Activated CD8-positive, alpha-beta memory T cell treated with anti-CD3 and anti-CD28 coated beads for 24 hours (primary cell): ENCODE data around the gene UBE2G1.
"Not testable (repeated sequence)": the region's sequence is repeated elsewhere in the genome, so short reads cannot be mapped to it uniquely, and the experiment has no call there.

Experiments used
- DNase-seq: peaks from one replicate; pipeline ENCODE4 v3.0.0-alpha.2; 2020

The UBE2G1 gene

DNA sequence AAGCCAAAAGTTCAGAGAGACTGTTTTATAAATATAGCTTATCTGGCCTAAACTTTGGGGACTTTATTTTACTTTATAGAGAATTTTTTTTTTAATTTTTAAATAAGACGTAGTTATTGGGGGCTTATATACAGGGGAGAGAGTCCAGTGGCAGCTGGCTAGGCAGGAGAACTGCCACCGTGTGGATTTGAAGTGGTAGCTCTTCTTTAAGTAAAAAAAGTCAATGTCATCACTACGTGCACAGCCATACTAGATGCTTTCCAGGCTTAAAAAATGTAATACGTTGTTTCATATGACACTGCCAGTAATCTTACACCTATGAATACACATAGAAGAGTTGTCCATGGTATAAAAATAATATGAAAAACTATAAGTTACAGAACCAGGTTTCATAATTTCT is 70.8 kb downstream of the UBE2G1 start:
- no peak for DNase-seq

DNA sequence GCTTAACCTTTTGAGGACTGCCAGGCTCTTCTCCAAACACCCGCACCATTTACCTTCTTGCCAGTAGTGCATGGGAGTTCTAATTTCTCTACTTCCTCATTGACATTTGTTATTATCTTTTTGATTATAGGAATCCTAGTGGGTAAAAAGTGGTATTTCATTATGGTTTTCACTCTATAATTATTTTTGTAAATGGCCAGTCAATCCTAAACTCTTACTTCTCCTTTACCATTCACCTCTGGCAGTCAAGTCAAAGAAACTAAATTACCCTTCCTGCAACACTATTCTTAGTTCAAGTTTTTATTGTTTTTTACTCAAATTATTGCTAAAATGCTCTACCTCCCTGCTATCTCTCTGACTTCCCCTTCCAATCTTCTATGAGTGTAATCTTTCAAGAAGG is 72.9 kb downstream of the UBE2G1 start:
- DNase-seq = no peak

DNA sequence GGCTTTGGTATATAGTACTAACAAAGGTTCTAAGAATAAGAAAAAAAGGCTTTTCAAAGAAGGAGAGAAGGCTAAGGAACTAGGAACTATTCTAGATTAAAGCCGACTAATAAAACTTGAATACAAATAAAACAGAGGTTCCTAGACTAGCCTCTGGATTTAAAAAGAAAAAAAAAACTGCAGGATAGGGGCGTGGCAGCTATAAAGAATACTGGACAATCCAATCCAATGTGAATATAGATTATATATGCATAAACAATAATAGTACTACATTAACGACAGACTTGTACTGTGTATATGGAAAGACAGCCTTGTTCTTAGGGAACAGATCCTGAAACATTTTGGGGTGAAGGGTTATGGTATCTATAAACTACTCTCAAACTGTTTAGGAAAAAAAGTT is 78.8 kb downstream of the UBE2G1 start:
- DNase-seq = no peak

DNA sequence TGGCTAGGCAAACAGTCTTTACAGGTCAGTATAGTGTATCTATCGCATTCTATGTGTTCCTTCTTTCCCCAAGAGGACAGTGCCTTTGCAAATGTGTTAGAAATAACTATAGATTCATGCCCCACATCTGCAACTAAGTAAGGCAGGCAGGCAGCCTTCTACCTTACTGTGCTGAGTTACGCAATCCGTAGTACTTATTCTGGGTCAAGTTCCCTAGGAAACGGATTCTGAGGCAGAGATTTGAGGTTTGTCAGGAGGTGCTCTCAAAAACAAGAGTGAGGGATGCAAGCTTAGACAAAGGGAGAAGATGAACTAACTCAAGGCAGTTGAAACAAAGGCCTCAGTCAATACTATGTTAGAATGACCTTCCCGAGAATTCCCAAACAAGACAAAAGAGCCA is 90.0 kb downstream of the UBE2G1 start:
- DNase-seq = no peak

DNA sequence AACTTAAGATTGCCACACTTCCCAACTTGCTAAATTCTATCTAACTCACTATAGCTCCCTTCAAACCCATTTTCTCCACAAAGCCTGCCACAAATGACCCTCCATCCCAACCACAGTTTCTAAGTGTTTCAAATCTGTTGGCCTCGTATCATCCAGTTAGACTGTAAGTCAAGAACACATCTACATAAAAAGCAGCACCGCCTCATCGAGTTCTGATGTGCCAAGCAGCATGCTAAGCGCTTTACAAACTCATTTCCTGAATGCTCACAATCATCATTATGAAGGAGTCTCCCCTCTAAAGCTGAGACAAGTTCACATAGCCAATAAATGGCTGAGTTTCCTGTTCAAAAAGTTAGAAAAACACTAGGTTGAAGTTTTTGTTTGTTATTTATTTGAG is 93.5 kb downstream of the UBE2G1 start:
- no peak for DNase-seq

DNA sequence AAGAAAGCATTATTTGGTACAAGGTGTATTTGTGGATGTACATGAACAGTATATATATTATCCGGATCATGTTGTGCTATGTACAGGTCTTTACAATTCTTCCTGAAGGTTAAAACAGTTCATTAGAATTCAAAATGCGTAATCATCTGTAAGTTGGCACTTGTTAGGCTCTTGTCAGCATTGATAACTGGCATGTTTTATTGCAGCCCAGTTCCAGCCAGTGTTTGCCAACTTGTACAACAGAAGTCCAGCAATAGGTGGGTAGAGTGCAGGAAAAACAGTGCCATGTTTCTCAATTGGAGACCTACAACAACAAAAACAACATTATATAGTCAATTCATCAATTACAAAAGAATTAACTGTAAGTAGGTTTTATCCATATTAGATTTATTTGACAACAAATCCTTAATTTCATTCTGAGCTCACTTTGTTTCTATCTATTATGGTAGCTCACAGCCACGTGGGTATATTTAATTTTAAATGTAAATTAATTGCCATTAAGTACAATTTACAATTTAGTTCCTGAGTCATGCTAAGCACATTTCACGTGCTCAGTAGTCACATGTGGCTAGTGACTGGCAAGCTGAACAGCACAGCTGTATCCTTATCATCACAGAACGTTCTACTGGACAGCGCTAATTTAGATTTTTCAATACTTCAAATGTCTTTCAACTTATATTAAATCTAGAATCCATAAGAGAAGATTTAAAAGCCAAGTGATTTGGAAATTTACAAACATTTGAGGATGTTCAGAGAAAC is 94.1 kb downstream of the UBE2G1 start:
- DNase-seq = no peak

DNA sequence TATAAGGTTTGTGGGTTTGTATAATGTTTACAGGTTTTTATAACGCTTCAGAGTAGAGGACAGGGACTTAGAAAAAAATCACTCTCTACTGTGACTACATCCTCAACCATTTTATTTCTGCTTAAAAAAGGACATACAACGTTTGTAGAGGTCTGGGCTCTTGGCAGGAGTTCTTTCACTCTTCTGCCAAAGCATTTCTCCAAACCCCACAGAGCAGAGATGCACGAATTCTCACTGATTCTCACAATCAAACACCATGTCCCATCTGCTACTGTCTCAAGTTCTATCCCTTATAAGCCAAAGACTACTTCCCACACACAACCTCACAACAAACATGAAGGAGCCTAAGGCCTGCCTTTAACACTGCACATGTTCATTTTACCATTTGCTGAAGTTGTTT is 95.7 kb downstream of the UBE2G1 start:
- DNase-seq = no peak

DNA sequence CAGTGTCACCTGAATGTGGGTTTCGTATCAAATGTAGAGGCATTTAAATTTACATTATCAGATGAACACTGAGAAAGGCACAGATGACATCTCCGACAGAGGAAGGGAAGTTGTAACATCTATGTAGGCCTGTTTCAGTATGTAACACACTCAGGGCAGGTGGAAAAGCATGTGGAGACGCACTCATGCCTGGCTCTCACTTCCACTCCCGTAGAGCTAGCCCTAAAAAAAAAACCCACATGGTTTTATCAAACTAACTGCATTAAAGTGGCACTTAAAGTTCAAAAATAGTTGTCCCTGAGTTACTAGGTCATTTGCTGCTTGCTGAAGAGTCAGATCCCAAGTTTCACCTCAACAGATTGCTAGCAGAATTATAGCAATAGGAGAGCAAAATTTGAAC is 96.6 kb downstream of the UBE2G1 start:
- no peak for DNase-seq

DNA sequence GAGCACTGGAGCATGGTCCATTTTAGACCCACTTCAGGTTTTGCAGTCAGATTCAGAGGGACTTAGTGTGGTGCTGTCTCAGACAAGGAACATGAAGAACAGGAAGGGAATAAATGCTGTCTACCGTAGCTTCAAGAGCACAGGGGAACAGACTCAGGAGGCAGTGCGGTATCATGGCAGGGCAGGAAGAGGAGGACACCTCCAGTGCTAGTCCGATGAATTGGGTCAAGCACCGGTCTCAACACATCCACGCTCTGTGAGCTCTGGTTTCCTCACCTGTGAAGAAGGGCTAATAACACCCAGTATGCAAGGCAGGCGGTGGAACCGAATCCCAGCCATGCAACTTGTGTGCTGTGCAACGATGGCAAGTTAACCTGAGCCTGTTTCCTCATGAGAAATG is 99.1 kb downstream of the UBE2G1 start:
- DNase-seq = no peak

DNA sequence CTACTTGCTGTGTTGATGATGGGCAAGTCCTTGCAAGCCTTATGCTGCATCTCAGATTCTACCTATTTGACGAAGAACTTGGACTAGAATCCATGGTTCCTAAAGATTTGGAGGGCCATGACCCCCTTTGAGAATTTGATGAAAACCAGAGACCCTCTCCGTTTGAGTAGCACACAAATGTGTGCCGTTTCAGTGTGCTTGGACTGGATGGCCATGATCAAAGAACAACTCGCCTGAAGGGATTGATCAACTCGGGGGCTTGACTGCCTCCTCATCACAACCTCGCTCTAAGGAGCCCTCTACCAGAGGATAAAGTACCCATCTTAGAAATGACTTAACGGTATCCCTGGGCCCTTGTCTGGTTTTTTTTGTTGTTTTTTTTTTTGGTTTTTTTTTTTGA is 99.9 kb downstream of the UBE2G1 start:
- no peak for DNase-seq

DNA sequence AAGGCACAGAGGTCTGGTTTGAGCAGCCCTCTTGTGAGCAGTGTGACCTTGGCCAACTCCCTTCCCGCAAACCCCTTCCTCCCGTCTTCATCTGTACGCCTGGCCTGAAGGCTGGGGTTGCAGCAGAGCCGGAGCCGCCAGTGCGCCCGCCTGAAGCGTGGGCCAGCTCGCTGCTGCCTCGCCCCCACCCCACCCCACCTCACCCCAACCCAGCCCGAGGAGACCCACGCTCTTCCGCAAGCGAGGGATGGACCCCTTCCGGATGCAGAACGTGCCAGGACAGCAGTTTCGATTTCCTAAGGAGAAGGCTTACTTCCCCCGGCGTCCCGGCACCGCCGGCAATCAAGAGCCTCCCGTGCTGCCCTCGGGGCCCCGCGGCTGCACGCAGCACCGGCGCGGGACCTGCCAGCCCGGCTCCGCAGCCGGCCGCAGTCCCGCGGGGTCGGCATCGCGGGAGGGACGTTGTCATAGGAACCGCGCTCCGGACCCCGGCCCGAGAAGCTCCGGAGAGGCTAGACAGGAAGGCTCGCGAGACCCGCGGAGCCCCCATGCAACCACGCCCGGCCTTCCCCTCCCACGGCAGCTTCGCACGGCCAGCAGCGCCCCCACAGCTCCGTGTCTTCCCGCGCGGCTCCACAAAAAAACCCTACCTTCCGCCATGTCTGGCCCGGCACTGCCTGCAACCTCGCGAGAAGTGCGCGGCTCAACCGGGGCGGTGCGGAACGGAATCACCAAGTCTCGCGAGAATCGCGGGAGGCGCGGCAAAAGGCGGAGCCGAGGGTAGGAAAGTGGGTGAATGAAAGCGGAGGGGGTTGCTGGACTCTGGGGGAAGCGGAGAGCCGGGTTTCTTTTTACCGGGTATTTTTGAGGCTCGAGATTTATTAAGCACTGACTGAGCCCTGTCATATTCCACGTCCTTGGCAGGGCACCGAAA is 102.9 kb downstream of the UBE2G1 start, which contains the start of gene ANKFY1:
TSS of gene ANKFY1 (minus strand) at position 698 of the 934 bp plus-strand sequence. CDS start at position 660, 38 bp downstream.
- peak; percentile 100 for DNase-seq

DNA sequence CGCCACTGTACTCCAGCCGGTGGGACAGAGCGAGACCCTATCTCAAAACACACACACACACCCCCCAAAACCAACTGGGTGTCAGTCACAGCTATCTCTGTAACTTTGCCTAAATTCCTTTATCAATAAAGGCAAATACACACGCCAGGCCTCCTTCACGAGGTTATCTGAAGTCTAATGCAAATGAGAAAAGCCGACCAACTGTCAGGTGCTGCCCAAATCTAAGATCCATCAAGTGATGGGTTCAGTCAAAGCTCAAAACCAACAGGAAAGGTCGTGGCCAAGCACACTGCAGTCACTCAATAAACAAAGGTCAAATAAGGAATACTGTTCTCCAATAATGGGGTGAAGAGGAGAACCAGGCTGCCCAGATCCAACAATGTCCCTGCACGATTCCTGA is 103.8 kb downstream of the UBE2G1 start:
- no peak for DNase-seq

DNA sequence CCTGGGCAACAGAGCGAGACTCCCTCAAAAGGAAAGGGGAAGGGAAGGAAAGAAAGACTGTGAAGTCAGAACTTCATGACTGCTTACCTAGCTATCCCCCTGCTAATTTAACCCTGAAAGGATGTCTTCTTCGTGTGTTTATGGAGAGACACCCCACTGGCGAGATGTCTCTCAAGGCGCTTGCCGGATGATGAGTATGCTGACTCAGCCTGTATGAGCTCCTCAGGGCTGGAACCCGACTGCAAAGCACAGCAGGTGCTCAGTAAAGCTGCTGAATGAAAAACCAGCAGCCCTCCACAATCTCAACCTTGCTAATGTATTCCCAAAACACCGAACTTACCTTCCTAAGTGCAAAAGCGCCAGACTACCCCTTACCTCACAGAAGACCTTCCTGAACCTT is 105.0 kb downstream of the UBE2G1 start:
- peak; percentile 38 for DNase-seq

DNA sequence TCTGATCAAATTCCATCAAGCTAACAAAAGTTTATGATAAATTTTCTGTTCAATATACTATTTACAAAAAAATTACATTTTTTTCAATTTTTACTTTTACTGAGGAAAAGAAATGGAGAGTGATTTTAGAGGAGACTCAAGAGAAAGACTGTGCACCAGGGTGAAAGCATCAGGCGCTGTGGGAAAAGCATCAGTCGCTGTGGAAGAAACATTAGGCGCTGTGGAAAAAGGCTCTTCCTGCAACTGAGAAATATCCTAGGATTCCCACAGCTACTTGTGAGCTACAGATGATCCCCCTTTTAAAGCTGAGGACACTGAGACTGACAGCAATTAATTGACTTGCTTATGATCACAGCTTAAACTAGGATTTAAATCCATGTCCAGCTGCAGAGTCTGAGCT is 107.6 kb downstream of the UBE2G1 start:
- DNase-seq = no peak

DNA sequence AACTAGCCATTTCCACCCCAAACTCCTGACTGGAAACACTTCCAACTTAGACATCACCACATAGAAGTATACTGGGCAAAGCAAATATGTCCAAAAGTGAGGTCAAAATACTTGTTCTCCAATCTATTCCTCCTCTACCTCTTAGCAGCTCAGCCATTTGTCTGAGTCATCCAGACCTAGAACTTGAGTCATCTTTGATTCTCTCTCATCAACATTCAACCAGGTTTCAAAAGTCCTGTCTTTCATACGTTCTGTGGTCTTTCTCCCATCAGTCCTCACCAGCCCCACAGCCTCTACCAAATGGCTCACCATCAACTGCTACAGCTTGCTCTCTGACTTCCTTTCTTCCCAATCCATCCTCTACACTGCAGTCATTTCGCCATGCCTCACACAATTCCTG is 109.5 kb downstream of the UBE2G1 start:
- no peak for DNase-seq

DNA sequence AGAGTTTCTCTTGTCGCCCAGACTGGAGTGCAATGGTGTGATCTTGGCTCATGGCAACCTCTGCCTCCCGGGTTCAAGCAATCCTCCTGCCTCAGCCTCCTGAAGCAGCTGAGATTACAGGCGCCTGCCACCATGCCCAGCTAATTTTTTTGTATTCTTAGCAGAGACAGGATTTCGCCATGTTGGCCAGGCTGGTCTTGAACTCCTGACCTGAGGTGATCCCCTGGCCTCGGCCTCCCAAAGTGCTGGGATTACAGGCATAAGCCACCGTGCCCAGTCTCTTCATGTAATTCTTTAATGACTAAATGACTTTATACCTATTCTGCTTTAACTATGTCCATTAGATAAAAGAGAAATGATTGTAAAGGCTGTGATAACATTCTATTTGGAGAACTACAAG is 111.2 kb downstream of the UBE2G1 start:
- DNase-seq = not testable (repeated sequence)

DNA sequence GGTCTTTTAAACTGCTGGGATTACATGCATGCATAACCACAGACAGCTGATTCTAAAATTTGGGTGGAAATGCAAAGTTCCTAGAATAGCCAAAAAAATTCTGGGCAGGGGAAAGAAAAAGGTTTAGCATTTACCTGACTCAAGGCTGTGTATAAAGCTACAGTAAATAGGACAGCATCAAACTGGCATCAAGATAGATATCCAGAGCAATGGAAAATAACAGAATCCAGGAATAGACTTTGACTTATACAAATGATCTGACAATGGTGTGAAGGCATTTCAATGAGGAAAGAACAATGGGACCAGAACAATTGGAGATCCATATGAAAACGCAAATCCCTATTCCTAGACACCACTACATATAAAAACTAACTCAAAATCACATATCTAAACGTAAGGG is 115.6 kb downstream of the UBE2G1 start:
- no peak for DNase-seq

DNA sequence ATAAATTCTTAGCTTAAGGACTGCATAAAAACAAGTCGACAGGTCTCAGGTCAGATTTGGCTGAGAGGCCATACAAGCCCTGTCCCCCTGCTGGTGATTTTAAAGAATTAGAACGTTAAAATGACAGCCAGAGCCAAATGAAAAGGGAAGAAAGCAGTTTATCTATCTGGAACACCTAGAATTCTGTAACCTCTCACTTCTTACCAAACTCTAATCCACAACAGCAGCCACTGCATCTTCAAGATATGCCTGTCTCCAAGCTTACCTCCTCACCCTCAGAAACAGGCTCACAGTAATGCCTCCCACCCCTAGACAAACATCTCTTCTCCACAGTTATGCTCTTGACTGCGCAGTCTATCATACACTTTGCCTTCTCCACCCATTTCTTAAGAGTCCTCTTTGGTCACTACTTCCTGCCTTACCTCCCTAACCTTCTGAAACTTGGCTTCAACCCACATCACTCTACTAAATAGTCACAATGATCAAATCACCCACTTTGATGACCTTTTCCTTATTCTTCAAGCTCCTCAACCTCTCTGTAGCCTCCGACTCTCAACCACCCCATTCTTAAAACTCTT is 116.9 kb downstream of the UBE2G1 start:
- DNase-seq = no peak

DNA sequence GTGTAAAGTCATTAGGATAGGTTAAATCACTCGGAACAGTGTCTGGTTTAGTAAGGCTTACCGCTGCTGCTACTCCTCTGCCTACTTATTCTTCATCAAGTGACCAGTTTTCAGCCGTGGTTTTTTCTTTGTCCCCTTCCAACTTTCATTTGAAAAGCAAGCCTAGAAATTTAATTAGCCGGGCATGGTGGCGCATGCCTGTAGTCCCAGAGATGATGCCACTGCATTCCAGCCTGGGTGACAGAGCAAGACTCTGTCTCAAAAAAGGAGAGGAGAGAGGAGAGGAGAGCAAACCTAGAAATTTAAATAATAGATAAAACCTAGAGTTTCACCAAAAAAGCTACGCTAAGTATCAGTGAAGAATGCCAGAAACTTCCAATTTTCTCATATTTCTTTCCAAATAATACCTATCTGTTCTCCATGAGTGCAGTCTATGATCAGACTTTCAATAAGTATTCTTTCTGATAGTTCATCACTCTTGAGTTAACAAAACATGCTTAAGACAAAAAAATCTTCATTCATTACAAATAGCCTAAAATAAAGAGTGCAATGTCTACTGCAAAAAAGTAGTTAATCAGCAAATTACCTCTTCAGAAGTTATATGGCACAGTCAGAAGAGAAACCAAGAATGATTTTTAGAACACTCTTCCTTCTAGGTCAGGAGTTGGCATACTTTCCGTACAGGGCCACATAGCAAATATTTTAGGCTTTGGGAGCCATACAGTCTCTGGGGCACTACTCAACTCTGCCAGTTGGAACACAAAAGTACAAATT is 117.8 kb downstream of the UBE2G1 start:
- DNase-seq = no peak

DNA sequence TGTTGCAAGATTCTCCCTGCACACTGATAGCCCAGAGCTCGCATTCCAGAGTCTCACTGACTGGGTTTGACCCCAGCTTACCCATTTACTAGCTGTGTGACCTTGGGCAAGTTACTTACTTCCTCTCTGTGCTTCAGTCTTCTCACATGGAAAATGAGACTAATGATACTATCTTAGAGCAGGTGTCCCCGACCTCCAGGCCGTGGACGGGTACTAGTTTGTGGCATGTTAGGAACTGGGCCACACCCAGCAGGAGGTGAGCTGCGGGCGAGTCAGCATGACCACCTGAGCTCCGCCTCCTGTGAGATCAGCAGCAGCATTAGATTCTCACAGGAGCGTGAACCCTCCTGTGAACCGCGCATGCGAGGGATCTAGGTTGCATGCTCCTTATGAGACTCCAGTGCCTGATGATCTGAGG is 118.5 kb downstream of the UBE2G1 start:
- DNase-seq = no peak

DNA sequence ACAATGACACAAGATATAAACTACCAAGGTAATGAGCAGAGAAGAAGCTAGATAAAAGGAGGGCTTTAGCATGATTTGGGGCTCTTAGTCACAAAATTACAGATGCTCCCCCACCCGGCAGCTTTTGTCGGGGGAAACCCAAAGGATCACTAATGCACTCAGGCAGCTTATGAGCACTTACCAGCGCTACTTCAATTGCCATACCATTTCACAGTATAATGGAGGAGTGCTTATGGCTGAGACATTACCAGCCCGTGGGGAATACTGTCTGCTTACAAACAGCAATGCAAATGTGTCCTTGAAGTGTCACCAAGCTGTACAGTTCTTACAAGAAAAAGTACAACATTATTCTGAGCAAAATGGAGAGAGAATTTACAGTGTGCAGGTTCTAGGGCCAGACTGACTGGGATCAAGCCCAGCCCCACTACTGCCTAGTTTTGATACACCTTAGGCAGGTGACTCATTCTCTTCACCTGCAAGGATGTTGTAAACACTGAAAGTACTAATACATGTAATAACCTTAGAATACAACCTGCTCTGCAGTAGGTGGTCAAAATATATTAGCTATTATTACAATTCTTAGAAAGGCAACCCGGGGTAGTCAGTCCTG is 119.0 kb downstream of the UBE2G1 start:
- no peak for DNase-seq

DNA sequence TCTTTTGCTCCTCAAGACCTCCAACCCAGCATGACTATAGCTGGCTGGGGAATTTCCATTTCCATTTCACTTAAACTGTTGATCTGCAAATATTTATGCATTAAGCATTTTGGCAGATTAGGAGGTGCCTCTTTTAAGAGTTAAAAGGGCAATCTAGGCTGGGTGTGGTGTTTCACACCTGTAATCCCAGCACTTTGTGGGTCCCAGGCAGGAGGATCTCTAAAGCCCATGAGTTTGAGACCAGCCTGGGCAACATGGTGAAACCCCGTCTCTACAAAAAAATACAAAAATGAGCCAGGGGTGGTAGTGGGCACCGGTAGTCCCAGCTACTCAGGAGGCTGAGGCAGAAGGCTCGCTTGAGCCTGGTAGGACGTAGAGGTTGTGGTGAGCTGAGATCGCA is 119.8 kb downstream of the UBE2G1 start:
- no peak for DNase-seq

DNA sequence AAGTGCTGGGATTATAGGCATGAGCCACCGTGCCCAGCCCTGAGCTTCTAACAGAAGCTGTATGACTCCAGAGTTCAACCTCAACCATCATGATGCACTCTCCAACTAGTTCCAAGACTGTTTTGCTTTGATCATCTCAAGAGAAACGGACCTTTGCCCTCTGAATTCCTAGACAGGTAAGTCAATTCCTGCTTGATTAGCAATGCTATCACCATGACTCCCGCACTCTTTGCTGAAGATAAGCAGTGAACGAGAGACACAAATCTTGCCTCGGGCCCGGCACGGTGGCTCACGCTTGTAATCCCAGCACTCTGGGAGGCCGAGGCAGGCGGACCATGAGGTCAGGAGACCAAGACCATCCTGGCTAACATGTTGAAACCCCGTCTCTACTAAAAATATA is 124.9 kb downstream of the UBE2G1 start:
- DNase-seq = peak; percentile 26
